D721Med (cell line): ENCODE data around the gene TBATA.

ENCODE experiments used
- DNase-seq: peaks from one replicate; pipeline ENCODE4 v3.0.0; 2011; ENCODE audit warnings: low spot score; ENCODE audit not compliant: insufficient read length
- FAIRE-seq: peaks from 2 replicates; lab custom pipeline; 2011; peaks lifted over from hg19 to GRCh38; lab: Jason Lieb, UNC
- TF ChIP-seq, protein P1 (sequence below): IDR thresholded peaks from 2 replicates; pipeline ENCODE4 v1.5.1; 2012; ENCODE audit warnings: mild to moderate bottlenecking, control low read depth; ENCODE audit not compliant: insufficient read depth; ENCODE audit errors: missing control alignments

Gene TBATA

DNA sequence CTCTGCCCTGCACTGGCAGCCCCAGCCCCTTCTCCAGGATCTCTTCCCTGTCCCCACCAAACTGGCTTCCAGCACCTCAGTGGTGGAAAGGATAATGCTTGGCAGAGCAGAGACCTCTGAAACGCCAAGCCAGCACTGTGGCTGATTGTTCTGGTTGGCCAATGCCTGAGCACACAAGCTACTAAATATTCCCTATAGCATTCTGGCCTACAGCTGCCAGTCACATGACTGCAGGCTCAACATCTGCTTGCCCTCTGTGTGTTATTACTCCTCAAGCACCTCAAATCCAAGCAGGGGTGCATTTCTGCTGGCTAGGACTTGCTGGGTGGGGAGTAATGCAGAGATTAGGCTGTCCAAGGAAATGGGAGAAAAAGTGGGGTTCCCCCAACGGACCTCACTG is 6.1 kb downstream of the TBATA start:
- FAIRE-seq (no peak), DNase-seq (no peak)
- TF ChIP-seq, protein P1, sequence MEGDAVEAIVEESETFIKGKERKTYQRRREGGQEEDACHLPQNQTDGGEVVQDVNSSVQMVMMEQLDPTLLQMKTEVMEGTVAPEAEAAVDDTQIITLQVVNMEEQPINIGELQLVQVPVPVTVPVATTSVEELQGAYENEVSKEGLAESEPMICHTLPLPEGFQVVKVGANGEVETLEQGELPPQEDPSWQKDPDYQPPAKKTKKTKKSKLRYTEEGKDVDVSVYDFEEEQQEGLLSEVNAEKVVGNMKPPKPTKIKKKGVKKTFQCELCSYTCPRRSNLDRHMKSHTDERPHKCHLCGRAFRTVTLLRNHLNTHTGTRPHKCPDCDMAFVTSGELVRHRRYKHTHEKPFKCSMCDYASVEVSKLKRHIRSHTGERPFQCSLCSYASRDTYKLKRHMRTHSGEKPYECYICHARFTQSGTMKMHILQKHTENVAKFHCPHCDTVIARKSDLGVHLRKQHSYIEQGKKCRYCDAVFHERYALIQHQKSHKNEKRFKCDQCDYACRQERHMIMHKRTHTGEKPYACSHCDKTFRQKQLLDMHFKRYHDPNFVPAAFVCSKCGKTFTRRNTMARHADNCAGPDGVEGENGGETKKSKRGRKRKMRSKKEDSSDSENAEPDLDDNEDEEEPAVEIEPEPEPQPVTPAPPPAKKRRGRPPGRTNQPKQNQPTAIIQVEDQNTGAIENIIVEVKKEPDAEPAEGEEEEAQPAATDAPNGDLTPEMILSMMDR = no peak

- FAIRE-seq = no peak
- TF ChIP-seq, protein P1 = no peak
- no peak for DNase-seq
Observed at GRCh38 chr10:70778267-70778924, 6.8 kb downstream of the TBATA start.

GRCh38 chr10:70777063-70777875 is 7.9 kb downstream of the TBATA start:
- TF ChIP-seq, protein P1 = no peak
- FAIRE-seq = no peak
- no peak for DNase-seq

GRCh38 chr10:70776455-70777005 is 8.6 kb downstream of the TBATA start:
- no peak for FAIRE-seq
- TF ChIP-seq, protein P1 = no peak

DNA sequence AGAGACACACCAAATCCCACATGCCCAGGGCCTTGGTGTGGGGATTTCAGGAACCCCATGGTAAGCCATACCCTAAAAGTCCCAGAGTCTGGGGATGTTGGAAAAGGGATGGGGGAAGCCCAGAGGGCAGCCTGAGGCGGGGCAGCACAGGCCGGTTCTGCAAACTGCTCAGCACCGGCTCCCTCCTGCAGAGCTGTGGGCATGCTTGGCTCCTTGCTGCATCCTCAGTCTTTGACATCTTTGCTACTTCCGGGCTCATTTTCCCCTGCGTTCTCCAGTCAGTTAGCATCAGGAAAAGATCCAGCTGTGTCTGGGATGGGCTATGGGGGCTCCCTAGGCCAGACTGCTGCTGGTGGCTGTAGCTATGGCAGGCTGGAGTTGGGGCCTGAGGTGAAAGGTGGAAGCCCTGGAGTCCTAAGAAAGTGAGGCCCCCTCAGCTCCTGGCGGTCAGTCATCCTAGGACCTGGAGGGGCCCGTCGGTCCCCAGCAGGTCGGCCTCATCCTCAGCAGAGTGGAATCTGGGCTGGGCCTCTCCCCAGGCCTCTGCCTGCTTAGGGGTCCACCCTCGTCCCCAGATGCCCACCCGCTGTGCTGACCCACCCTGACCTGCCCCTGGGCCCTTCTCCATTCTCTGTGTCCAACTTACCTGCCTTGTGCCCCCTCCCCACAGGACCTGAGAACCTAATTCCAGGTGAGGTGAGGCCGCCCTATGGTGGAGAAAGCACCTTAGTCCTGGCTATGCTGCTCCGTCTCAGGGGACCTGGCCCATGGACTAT is 9.3 kb downstream of the TBATA start:
- TF ChIP-seq, protein P1 = no peak
- FAIRE-seq (no peak), DNase-seq (no peak)

More at GRCh38 chr10:70776455-70777005, 8.6 kb downstream of the TBATA start:
- no peak for DNase-seq

DNA sequence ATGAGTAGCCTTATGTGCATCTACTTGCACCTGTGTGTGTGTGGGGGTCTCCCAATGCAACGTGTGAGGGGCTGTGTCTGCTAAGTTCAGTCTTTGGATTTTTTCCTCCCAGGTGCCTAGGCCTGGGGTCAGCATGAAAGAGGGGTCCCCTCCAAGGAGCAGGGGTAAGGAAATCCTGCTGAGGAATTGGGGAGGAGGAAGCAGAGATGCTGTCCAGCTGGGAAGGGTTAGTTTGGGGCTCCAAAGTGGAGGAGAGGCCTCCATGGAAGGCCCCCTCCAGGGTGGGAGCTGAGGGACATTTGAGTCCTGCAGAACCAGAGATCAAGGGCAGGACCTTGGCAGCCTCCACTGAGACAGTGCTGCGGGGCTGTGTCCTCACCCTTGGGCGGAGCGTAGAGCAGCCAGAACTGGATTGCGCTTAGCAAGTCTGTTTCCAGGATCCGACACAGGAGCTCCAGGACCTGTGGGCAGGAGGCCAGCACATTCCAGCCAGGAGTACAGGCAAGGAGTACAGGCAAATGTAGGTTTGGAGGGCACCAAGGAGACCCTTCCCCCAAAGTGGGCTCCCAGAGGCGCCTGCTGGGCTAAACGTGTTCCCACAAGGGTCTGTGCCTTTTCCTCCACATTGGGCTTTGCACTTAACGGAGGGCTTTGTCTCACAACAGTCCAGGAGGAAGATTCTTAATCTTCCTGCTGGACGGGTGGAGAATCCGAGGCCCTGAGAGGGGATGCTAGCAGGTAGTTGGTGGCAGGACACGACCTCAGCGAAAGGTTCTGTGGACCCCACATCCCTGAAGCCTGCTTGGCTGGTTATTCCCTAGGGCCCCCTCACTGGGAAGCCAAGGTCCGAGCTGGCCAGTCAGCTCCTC is 10.1 kb downstream of the TBATA start:
- TF ChIP-seq, protein P1 = no peak
- FAIRE-seq (no peak), DNase-seq (no peak)
